NCI-H2227 treated with DMSO at 0.1 percent for 48 hours (cell line): ENCODE measurements around the gene CHAD.
"Not testable (repeated sequence)": the region's sequence is repeated elsewhere in the genome, so short reads cannot be mapped to it uniquely, and the experiment has no call there.

Source experiments
- DNase-seq: peaks from one replicate; lab custom pipeline; 2025; lab: John Stamatoyannopoulos, UW

CHAD gene

DNA sequence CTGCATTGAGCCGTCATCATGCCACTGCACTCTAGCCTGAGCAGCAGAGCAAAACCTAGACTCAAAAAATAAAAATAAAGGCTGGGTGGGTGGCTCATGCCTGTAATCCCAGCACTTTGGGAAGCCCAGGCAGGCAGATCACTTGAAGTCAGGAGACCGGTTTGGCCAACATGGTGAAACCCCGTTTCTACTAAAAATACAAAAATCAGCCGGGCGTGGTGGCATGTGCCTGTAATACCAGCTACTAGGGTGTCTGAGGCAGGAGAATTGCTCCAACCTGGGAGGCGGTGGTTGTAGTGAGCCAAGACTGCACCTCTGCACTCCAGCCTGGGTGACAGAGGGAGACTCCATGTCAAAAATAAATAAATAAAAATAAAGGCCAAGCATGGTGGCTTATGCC lies 40.6 kb downstream of the CHAD start:
- not testable (repeated sequence) for DNase-seq

DNA sequence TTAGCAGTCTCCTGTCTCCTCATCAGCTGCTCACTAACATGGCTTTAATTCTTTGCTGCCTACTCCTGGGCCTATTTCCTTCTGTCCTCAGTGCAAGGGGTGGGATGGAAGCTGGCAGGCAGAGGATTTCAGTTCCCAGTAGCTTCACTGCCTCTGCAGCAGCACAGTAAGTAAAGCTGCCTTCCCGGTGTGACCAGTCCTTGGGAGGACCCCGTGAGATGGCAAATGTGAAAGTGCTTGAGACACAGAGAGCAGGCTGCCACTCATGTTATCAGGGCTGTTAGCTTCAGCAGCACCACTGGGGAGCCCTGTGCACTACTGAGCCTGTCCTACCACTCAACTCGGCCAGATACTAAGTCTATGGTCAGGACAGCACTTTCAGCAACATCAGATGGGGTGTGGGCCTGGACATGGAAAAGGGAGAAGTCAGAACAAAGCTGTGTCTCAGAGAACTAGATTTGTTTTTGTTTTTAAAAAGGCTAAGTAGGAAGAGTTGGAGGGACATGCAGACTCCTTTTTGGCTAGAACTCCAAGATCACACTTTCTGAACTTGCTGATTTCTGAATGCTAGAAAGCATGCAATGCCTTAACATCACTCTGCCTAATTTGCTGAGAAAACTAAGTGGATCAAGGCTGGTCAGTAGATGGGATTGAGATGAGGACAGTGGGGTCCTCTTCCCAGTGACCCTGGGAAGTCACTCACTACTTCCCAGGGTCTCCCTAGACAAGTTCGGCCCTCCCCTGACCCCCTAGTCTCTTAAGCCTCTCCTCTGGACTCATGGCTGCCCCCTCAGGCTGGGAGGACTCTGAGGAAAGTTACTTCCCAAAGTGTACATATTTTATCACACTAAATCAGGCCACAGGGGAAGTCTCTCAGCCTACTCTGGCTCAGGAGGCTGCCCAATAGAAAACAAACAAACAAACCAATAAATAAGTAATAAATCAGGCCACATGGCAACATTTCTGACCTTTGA lies 41.6 kb downstream of the CHAD start:
- no peak for DNase-seq

DNA sequence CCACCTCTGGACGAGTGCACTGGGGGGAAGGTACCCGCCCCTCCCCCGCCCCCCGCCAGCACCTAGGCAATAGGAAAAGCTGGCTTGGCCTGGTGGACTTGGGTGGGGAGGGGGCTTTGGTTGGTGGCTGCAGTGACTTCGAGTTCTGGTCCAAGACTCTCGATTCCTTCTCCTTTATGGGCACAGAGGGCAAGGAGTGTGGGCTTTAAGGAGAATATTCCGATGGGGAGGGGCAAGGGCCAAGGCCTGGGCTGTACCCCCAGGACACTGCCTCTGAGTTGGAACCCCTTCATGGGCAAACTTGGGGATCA lies 42.3 kb downstream of the CHAD start:
- no peak for DNase-seq

DNA sequence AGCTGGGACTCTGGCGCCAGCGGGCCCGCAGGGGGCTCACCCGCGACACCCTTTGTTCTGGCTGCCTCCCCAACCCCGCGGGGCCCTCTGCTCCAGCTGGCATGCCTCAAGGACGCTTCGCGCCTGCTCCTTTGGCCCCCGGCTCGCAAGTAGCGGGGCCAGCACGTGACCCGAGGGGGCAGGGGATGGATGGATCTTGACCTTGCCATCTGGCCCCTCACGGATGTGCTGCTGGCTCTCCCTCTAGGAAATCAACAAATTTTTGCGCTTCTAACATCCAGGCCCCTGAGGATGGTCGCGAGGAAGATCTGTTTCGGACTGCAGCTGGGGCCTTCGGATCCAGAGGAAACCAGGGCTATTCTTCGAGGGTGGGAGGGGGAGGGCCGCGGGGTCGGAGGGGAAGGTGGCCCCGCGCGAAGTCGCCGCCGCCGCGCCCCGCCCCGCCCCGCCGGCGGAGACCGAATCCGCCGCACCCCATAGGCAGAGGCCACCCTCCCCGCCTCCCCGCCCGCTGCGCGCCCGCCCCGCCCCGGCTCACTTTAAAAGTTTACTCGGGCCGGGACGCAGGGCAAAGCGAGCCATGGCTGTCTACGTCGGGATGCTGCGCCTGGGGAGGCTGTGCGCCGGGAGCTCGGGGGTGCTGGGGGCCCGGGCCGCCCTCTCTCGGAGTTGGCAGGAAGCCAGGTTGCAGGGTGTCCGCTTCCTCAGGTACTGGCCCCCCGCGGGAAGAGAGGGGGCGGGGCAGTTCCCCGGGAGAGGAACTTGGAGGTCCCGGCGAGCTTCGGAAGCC lies 42.8 kb downstream of the CHAD start, which contains the start of gene ACSF2:
Gene ACSF2, plus strand, starts transcription at position 537 of the 790 bp plus-strand sequence. Its CDS starts 44 bp downstream, at position 581.
- no peak for DNase-seq

DNA sequence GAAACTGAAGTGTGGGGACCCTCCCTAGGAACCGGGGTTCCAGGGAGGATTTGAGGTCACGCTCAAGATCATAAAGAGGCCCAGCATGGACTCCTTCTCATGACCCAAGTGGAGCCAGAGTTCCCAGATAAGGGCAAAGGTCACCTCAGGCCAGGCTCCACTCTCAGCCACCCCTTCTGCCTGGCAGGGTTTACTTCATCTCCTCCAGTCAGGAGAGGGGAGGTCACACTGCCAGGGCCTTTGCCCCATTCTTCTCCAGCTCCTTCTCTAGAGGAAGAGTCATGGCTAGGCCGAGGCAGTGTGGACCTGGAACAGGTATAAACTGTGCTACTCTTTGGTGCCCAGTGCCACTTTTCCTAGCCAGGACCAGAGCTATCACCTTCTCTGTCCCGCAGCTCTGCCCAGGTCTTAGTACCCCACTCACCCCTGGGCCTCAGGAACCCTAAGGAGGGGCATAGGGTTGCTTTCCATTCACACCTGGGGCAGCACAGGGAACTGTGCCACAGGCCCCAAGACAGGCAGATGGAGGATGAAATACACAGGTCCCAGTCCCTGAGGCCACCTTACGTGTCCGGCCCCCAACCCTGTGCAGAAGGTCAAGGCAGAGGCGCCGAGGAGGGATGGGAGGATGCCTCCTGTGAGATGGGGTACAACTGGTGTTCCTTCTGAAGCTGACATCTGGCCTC lies 43.5 kb downstream of the CHAD start:
- no peak for DNase-seq

DNA sequence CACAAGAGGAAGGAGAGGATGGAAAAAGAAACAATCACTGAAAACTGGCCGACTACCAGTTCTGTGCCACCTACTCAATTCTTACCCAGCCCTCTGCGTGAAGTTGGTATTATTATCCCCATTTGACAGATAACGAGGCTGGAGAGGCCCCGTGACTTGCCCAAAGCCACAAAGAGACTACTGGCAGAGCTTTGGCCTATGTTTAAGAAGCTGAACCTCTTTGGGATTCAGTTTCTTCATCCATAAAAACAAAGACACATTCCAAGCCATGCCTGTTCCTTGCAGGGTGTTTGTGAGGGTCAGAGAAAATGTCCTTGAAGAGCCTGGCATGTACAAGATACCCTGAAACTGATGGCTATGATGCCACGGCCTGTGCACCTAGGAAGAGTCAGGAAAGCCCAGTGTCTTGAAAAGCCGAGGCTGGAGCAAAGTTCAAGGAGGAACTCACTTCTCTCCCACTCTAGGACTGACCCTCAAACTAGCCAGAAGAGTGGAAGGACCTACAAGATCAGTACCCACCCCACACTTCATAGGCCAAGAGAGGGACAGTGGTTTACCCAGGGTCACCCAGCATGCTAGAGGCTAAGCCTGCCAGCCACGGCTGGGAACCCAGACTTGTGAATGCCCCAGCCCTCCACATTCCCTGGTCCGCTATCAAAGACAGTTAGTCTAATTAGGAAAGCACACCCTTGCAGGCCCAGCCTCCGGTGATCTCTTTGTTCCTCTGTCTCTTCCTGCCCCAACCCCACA lies 44.3 kb downstream of the CHAD start:
- DNase-seq: no peak

DNA sequence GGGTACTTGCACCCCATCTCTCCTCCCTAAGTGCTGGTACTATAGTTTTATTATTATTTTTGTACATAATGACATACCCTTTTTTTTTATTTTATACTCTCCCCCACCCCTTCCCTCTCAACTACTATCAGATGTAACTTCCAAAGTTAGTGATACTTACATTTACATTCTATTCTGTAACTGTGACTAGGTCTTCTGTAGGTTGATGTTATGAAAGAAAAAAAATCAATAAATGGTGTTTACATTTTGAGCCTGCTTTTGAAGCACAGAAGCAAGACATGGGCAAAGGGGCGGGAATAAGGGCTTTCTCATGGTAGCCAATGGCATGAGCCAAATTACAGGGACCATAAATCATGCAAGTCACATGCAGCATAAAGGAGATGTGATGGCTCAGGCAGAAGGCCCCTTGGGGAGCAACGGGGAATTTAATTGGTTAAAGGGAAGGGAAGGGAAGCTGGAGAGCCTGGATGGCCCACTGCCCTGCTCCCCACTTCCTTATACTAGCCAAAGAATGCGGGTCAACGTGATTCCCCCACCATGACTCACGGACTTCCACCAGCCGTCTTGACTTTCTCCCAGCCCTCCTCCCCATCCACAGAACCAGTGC lies 45.0 kb downstream of the CHAD start:
- DNase-seq: peak; percentile 76

DNA sequence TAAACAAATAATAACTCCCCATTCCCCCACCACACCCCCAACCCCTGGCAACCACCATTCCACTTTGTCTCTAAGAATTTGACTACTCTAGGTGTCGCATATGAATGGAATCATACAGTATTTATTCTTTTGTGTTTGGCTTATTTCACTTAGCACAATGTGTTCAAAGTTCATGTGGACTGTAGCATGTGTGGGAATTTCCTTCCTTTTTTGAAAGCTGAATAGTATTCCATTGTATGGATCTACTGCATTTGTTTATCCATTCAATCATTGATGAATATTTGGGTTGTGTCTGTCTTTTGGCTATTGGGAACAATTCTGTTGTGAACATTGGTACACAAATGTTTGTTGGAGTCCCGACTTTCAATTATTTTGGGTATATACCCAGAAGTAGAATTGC lies 45.9 kb downstream of the CHAD start:
- DNase-seq: no peak

DNA sequence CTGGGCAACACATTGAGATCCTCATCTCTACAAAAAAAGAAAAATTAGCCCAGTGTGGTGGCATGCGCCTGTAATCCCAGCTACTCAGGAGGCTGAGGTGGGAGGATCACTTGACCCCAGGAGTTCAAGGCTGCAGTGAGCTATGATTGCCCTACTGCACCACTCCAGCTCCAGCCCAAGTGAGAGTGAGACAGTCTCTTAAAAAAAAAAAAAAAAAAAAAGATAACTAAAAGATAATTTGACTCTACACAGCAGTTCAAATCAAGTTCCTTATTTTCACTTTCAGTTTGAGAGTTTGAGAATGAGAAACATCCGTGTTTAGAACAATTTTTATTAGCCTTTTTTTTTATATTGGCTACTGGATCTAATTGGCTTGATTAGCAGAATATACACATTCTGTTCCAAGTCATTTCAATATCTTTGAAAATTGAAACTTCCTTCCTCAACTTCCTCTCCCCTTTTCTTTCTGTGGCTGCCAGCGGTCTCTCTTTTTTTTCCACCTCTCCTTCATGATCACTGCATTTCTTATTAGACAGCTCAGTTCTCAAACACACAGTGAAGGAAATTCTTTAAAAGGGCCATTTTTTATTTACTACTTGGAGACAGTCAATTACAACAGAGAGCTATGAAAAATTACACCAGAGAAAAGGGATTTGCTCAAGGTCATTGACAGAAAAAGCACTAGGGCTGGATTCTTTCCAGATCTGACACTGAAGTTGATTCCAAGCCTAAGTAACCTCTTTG lies 47.2 kb downstream of the CHAD start:
- DNase-seq: no peak

DNA sequence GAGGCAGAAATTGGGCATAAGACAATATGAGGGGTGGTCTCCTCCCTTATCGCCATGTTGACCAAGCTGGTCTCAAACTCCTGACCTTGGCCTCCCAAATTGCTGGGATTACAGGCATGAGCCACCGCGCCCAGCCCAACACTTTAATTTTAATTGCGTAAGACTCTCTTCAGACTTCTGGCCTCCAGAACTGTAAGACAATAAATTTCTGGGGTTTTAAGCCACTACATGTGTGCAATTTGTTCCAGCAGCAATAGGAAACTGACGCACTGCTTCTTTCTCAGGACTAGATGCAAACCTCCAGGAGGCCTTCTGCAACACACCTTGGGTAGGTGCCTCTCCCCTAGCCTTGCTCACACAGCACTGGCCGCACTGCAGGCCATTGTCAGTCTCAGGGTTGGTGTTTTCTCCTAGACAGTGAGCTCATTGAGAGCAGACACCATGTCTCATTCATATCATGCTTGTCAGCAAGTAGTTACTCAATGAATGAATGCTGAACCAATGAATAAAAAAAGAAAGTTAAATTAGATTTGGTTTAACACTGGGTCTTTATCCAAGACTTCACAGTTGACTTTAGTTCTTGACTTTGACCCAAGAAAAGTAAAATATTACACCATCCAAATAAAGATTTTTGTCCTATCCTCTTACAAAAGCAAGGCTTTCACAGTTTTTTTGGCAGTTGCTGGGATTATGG lies 48.1 kb downstream of the CHAD start:
- DNase-seq: no peak

DNA sequence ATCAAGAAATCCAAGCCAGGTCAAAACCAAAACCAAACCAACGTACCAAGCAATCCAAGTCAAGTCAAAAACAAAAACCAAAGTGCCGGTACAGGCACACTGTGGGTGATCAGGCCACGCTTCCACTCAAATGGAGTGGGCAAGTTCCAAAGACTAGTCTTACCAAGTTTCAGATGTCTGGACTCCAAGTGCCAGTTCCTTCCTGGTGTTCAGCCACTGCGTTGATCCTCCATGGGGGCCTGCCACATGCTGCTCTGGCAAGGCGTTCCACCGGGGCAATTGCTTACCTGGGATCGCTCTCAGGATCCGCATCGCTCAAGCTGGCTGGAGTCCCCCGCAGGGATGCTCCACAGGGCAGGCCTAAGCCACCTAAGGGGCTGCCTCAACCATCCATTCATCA lies 49.1 kb downstream of the CHAD start:
- DNase-seq: not testable (repeated sequence)

DNA sequence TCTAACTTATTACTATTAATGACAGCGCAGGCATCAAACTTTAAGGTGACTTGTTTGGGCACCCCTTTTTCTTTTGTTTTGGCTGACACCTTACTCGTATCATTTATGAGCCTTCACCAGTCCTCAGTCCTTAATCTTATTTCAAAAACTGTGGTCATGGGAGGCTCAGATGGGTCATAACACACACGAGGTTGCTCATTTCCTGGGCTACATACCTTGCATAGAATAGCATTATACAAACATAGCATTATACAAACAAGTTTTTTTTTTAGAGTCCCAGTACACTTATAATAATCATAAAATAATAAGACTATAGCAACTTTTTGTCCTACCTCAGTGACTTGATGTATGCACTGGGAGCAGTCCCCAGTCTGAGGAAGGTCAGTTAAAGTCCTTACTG lies 53.9 kb downstream of the CHAD start:
- no peak for DNase-seq
